HepG2 (cell line): ENCODE measurements around the gene CFAP97D1. TPM values are rescaled to one million over a fixed set of nuclear protein-coding genes. Genes with fewer than 3 reads are reported as not detected.

ENCODE experiments used
- ATF1 ChIP-seq: IDR thresholded peaks from 2 replicates; pipeline ENCODE4 v1.6.1; 2016; ENCODE audit warnings: mild to moderate bottlenecking, control low read depth
- CEBPB ChIP-seq: IDR thresholded peaks from 2 replicates; pipeline ENCODE4 v1.6.1; 2011; ENCODE audit warnings: low read depth, low read length, improper control_type of control experiment, borderline replicate concordance
- ZBTB44 ChIP-seq: sonication (generic); formaldehyde crosslinking; IDR thresholded peaks from 2 replicates; pipeline ENCODE4 v1.4.0; 2020; ENCODE audit warnings: missing genetic modification reagents
- ZNF468 ChIP-seq: sonication (generic); formaldehyde crosslinking; IDR thresholded peaks from 2 replicates; pipeline ENCODE4 v1.8.0; 2022; ENCODE audit warnings: mild to moderate bottlenecking, moderate library complexity, missing genetic modification reagents
- polyA plus RNA-seq, 8 experiments: library from polyadenylated mRNA; depleted of rRNA in 3 of 8; stranded (reverse) in 7 of 8; unstranded in 1 of 8; fragments of >200 nt; fragmentation: Illumina TruSeq in 4 of 8; extraction: Trizol in 4 of 8; gene quantifications; 2 replicates each; pipeline versions ENCODE4 v1.2.1 to v1.2.3, GENCODE V29; 2011 to 2016; ENCODE audit warnings: low read depth in 4 of 8, missing spikeins in 1 of 8, mixed read lengths in 1 of 8; ENCODE audit not compliant: insufficient read depth in 1 of 8
- total RNA-seq, 5 experiments: library from RNA; depleted of rRNA; stranded (reverse); fragments of >200 nt; fragmentation: Illumina TruSeq; extraction: Trizol; gene quantifications; 2 replicates each; pipeline ENCODE4 v1.2.3, GENCODE V29; 2016; ENCODE audit warnings: low read depth in 1 of 5
- TF ChIP-seq, protein P1 (sequence below), 2 experiments: fragments of 450-650 bp in 1 of 2; sonication (generic) in 1 of 2; formaldehyde crosslinking in 1 of 2; IDR thresholded peaks; 2 replicates each; pipeline versions ENCODE4 v1.6.1 to v1.8.0; 2016 to 2022; ENCODE audit warnings: antibody characterized with exemption in 1 of 2, mild to moderate bottlenecking in 1 of 2, missing genetic modification reagents in 1 of 2

The CFAP97D1 gene
- total and polyA plus RNA-seq, 2 of the 13 experiments (the other 11 are each of a cell fraction or from before 2014, with no cell fraction given) = 0.02 TPM; not detected in 1

DNA sequence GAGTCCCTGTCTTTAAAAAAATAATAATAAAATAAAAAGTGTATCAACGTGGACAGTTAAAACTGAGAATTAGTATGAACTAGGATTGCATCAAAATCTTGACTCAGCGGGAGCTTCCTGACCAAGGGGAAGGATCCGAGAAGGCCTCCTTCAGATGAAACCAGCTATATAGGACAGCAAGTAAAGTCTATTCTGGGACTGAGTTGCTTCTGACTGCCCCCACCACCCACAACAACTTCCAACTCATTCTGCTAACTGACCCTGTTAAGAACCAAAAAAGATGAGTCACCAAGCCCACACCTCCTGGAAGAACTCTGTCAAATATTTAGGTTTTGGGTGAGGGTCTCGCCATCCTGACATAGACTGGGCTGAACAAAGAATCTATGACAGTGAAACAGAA, 27.8 kb downstream of the CFAP97D1 start (continued):
- no peak for TF ChIP-seq ZBTB44 (CRISPR knock-in tag)
- no peak for TF ChIP-seq ZNF468 (CRISPR knock-in tag)
- no peak for TF ChIP-seq ATF1 (CRISPR knock-in tag)
- TF ChIP-seq CEBPB = no peak
- TF ChIP-seq, protein P1, sequence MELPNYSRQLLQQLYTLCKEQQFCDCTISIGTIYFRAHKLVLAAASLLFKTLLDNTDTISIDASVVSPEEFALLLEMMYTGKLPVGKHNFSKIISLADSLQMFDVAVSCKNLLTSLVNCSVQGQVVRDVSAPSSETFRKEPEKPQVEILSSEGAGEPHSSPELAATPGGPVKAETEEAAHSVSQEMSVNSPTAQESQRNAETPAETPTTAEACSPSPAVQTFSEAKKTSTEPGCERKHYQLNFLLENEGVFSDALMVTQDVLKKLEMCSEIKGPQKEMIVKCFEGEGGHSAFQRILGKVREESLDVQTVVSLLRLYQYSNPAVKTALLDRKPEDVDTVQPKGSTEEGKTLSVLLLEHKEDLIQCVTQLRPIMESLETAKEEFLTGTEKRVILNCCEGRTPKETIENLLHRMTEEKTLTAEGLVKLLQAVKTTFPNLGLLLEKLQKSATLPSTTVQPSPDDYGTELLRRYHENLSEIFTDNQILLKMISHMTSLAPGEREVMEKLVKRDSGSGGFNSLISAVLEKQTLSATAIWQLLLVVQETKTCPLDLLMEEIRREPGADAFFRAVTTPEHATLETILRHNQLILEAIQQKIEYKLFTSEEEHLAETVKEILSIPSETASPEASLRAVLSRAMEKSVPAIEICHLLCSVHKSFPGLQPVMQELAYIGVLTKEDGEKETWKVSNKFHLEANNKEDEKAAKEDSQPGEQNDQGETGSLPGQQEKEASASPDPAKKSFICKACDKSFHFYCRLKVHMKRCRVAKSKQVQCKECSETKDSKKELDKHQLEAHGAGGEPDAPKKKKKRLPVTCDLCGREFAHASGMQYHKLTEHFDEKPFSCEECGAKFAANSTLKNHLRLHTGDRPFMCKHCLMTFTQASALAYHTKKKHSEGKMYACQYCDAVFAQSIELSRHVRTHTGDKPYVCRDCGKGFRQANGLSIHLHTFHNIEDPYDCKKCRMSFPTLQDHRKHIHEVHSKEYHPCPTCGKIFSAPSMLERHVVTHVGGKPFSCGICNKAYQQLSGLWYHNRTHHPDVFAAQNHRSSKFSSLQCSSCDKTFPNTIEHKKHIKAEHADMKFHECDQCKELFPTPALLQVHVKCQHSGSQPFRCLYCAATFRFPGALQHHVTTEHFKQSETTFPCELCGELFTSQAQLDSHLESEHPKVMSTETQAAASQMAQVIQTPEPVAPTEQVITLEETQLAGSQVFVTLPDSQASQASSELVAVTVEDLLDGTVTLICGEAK (IDR thresholded peaks at IDR 0.05) = no peak
- TF ChIP-seq, protein P1 (CRISPR knock-in tag; IDR thresholded peaks at IDR 0.05) = no peak
- TF ChIP-seq, all 625 proteins: peak for 0
